ENCODE results near the gene GTSF1L.
A peak's percentile ranks its signal among the peaks of the same experiment; 100 is the strongest.

The GTSF1L gene

DNA sequence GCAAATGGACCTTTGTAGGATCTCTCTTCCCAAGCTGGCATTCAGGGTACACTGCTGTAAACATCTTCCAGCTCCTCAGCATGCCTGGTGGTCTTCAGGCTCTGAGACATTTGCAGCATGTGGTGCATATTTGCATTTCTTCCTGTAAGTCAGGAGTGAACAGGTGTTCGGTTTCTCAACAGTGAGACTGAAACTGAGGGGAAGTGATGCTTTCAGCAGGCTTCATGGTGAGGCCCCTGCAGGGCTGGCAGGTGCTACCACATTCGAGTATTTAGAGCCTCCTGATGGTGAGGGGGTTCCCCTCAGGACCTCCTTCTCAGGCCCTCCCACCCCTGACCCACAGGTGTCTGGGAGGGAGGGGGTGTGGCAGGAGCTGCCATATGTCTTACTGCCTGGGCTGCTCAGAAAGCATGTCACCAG, 44.8 kb downstream of the GTSF1L start:
- Mint-ChIP-seq H3K27me3 (ENCODE audit: low read depth) (no peaks in the 10 kb centered on the region), H3K9me3 (no peaks in the 10 kb centered on the region), H3K36me3 (ENCODE audit: low read depth) (peaks cover 13% of the 10 kb centered on the region), H3K4me3 (no peak overlapping the region), H3K4me1 (ENCODE audit: low read depth) (peaks cover 16% of the 10 kb centered on the region), H3K27ac (no peak overlapping the region)

DNA sequence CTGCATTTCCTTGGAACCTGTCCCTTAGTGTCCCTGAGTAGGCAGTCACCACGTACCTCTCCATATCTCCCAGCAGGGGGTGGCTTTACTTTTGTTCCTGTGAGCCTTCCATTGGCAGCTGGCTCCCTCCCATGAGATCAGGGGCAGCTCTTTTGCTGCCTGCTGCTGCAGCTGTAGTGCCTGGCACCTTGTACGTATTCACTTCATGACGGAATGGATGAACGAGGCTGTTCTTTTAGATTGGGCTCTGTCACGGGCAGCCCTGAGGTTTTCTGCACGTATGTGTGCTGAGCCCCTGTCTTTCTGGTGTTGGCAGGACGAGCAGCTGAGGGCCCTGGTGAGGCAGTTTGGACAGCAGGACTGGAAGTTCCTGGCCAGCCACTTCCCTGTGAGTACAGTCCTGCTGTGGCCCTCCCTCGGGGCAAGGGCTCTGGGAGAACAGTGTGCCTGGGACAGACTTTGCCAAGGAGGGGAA, 45.3 kb downstream of the GTSF1L start:
- peak overlapping the region; percentile 43 for H3K27ac Mint-ChIP-seq
- peaks cover 14% of the 10 kb centered on the region for H3K36me3 Mint-ChIP-seq (ENCODE audit: low read depth)
- no peak overlapping the region for H3K4me3 Mint-ChIP-seq
- H3K4me1 Mint-ChIP-seq (ENCODE audit: low read depth), result peaks cover 16% of the 10 kb centered on the region
- H3K27me3 Mint-ChIP-seq (ENCODE audit: low read depth), result no peaks in the 10 kb centered on the region
- no peaks in the 10 kb centered on the region for H3K9me3 Mint-ChIP-seq

DNA sequence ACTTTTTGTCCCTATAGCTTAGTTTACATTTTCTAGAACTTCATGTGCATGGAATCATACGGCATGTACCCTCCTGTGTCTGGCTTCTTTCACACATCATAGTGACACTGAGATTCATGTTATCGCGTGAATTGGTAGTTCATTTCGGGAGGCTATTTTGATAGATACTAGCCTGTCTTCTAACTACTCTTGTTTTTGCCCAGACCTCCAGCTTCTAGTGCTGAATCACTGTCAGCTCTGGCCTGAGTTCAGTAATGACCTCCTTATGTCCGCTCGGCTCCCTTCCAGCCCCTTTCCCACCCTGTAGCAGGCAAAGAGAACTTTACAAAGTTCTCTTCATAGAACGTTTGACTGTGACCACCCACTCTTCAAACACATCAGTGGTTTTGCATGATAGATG, 45.8 kb downstream of the GTSF1L start:
- Mint-ChIP-seq H3K27ac (peak overlapping the region; percentile 43), H3K4me3 (no peak overlapping the region), H3K27me3 (ENCODE audit: low read depth) (no peaks in the 10 kb centered on the region), H3K9me3 (no peaks in the 10 kb centered on the region), H3K36me3 (ENCODE audit: low read depth) (peaks cover 14% of the 10 kb centered on the region), H3K4me1 (ENCODE audit: low read depth) (peaks cover 16% of the 10 kb centered on the region)

DNA sequence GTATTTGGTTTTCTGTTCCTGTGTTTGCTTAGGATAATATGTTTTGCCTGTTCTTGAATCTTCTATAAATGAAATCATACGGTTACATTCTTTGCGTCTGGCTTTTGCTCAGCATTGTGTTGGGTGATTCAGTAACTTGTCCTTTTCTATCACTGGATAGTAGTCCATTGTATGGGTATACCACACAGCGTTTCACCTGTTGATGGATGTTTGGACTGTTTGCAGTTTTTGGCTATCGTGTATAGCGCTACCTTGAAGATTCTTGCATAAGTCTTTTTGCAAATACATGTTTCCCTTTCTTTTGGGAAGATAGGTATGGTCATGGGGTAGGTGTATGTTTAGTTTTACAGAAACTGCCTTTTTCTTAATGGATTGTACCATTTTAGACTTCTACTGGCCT, 50.4 kb downstream of the GTSF1L start:
- no peaks in the 10 kb centered on the region for H3K9me3 Mint-ChIP-seq
- peaks cover 28% of the 10 kb centered on the region for H3K36me3 Mint-ChIP-seq (ENCODE audit: low read depth)
- no peak overlapping the region for H3K27ac Mint-ChIP-seq
- no peaks in the 10 kb centered on the region for H3K27me3 Mint-ChIP-seq (ENCODE audit: low read depth)
- peaks cover 9% of the 10 kb centered on the region for H3K4me1 Mint-ChIP-seq (ENCODE audit: low read depth)
- H3K4me3 Mint-ChIP-seq, result no peak overlapping the region

Data from T-helper 1 cell treated with Interleukin-12 subunit alpha and Interleukin-12 subunit beta and Interleukin-4 antibody, amounts not matched to agents 30 μg/mL and 1 μg/mL, for 36 hours (primary cell).